Common myeloid progenitor, CD34-positive (primary cell): ENCODE results near the gene SCN11A.

ENCODE experiments used
- CTCF ChIA-PET: fragments of 350-600 bp; sonication (Branson Sonifier 250); formaldehyde crosslinking; loops from one replicate; lab custom pipeline; 2021; ENCODE audit warnings: antibody characterized with exemption; lab: Charles Lee
- POLR2A ChIA-PET: fragments of 350-600 bp; sonication (Branson Sonifier 250); formaldehyde crosslinking; loops from one replicate; lab custom pipeline; 2021; ENCODE audit warnings: antibody characterized with exemption; lab: Charles Lee
- DNase-seq, 3 donors: peaks; one replicate each; pipeline versions ENCODE4 v3.0.0 to v3.0.0-alpha.2; 2013
- H3K27ac ChIP-seq, 2 experiments: 1 replicate in 1 of 2; 2 replicates in 1 of 2; pipeline ENCODE4 v1.7.0; 2013; ENCODE audit warnings: inconsistent platforms in 2 of 2, low read length in 2 of 2, mild to moderate bottlenecking in 2 of 2, low read depth in 1 of 2, moderate library complexity in 1 of 2; ENCODE audit not compliant: severe bottlenecking in 2 of 2, insufficient read depth in 1 of 2, poor library complexity in 1 of 2
- H3K27me3 ChIP-seq, 5 experiments: replicated peaks in 2 of 5; 1 replicate in 3 of 5; 2 replicates in 2 of 5; pipeline versions ENCODE4 v1.6.1 to v1.7.0; 2013; ENCODE audit warnings: low read length in 4 of 5, mild to moderate bottlenecking in 2 of 5, moderate library complexity in 2 of 5, inconsistent platforms in 1 of 5; ENCODE audit not compliant: insufficient read depth in 5 of 5, control insufficient read depth in 4 of 5
- H3K36me3 ChIP-seq, 4 experiments: 1 replicate in 2 of 4; 2 replicates in 2 of 4; pipeline versions ENCODE4 v1.6.1 to v1.7.0; 2013; ENCODE audit warnings: low read length in 3 of 4, control low read depth in 1 of 4, mild to moderate bottlenecking in 1 of 4; ENCODE audit not compliant: control insufficient read depth in 4 of 4, insufficient read depth in 4 of 4
- H3K4me1 ChIP-seq, 4 experiments: 1 replicate in 3 of 4; 2 replicates in 1 of 4; pipeline versions ENCODE4 v1.6.1 to v1.7.1; 2013; ENCODE audit warnings: low read length in 3 of 4, mild to moderate bottlenecking in 3 of 4, control low read depth in 1 of 4, inconsistent platforms in 1 of 4, moderate library complexity in 1 of 4; ENCODE audit not compliant: control insufficient read depth in 4 of 4, insufficient read depth in 4 of 4; ENCODE audit errors: control extremely low read depth in 1 of 4
- H3K4me3 ChIP-seq, 7 experiments: 1 replicate in 4 of 7; 2 replicates in 3 of 7; pipeline versions ENCODE4 v1.5.1 to v1.7.0; 2013; ENCODE audit warnings: mild to moderate bottlenecking in 7 of 7, low read length in 6 of 7, moderate library complexity in 6 of 7, inconsistent platforms in 2 of 7, low read depth in 2 of 7, control low read depth in 1 of 7; ENCODE audit not compliant: insufficient read depth in 4 of 7, control insufficient read depth in 1 of 7; ENCODE audit errors: extremely low read depth in 1 of 7
- H3K9me3 ChIP-seq, 5 experiments: 1 replicate in 4 of 5; 2 replicates in 1 of 5; pipeline versions ENCODE4 v1.6.1 to v1.7.1; 2013; ENCODE audit warnings: low read length in 4 of 5, mild to moderate bottlenecking in 2 of 5, inconsistent platforms in 1 of 5, low read depth in 1 of 5, moderate library complexity in 1 of 5; ENCODE audit not compliant: control insufficient read depth in 4 of 5, insufficient read depth in 2 of 5; ENCODE audit errors: control extremely low read depth in 1 of 5
- WGBS: methylation state at CpG from one replicate; pipeline ENCODE4 v1.1.5; 2013; ENCODE audit not compliant: insufficient coverage; 5-methylcytosine and 5-hydroxymethylcytosine counted together

SCN11A gene

DNA sequence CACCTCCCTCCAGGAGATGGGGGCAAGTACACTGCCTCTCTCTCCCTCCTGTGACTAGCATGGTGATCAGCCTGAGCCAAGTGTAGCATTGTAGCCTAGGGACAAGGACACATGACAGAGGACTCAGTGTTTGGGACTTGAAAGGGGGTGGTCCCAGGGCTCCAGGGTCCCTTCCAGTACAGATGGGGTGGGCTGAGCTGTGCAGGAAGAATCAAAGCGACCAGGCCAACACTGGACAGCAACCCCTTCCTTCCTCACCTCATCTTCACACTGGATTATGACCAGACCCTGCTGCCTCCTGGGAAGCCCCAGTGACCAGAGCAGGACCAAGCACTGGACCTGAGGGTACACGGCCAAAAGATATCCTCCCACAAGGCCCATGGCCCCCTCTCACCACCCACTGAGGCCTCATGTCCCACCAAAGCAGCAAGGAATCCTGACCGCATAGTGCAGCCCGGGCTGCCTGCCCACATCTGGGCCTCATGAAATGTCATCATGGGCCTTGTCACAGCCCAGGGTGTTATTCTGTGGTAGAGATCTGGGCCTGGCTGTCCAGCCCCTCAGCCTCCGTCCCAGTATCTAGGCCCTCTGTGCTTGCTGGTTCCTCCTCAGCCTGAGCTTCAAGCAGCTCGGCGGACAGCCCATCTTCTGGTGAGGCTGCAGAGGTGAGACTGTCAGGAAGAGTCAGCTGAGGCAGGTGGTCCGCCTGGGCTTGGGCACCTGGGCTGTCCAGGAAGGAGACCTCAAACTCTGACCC lies 46.1 kb upstream of the SCN11A start:
- ChIA-PET POLR2A (interaction anchor here (0.7 kb wide), 1 partner anchor 10 kb away, joined by 4 read pairs; no protein-coding TSS in a partner anchor), CTCF (interaction anchor here (1.4 to 2.0 kb wide), 2 partner anchors 190 to 194 kb away, joined by 3 to 9 read pairs; no protein-coding TSS in a partner anchor)
- H3K4me1 ChIP-seq, result no peaks in the 10 kb centered on the region
- H3K27ac ChIP-seq, result no peak overlapping the region
- H3K36me3 ChIP-seq, result peaks cover 25 to 84% (median 63%) of the 10 kb centered on the region in 4 experiments
- 100% methylated on average over 5 of the region's 8 CpGs for WGBS
- no peak for DNase-seq
- H3K27me3 ChIP-seq, result no peaks in the 10 kb centered on the region
- no peak overlapping the region for H3K4me3 ChIP-seq
- H3K9me3 ChIP-seq, result no peaks in the 10 kb centered on the region

DNA sequence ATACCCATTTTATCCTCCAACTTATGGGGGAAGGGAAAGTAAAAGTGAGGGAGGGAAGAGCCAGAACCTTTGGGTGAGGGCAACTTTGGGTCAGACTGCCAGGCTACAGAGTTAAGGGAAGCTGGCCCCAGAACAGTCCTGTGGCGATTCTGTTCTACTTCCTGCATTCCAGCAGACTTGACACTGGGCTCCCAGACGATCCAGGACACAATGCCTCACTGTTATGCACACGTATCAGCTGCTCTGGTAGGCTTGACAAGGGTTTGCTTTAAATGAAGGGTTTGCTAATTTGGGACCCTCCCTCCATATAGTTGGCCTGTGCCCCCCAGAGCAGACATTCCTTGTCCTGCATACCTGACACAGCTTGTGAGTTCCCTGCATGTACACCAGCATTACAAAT lies 45.0 kb upstream of the SCN11A start:
- ChIA-PET POLR2A (interaction anchor here (0.7 kb wide), 1 partner anchor 8 kb away, joined by 4 read pairs; no protein-coding TSS in a partner anchor), CTCF (interaction anchor here (0.9 to 2.0 kb wide), 4 partner anchors 8 to 195 kb away, joined by 3 to 9 read pairs (median 4); no protein-coding TSS in a partner anchor)
- peaks cover 30 to 91% (median 68%) of the 10 kb centered on the region in 4 experiments for H3K36me3 ChIP-seq
- no peak overlapping the region for H3K4me3 ChIP-seq
- H3K27ac ChIP-seq, result no peak overlapping the region
- DNase-seq, result no peak
- no peaks in the 10 kb centered on the region for H3K9me3 ChIP-seq
- no peaks in the 10 kb centered on the region for H3K27me3 ChIP-seq
- no peaks in the 10 kb centered on the region for H3K4me1 ChIP-seq
- 89% methylated on average over 3 of the region's 3 CpGs for WGBS

DNA sequence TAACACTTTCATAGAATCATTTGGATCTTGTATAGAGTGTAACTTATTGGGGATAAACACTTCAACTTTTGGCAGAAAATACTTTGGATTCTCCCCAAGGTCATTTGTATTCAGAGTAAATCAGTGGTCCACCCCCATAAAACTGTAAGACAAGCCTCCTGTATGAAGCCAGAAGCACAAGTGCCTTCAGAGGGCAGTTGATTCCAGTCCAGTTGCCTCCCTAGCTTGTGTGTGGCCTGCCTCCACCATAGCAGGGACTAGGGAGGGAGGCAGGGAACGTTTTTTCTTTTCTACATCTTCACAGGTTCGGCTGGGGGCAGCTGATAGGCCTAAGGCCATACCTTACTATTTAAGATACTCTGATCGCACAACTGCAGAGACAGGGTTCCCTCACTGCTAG lies 44.0 kb upstream of the SCN11A start:
- CTCF ChIA-PET, result interaction anchor here (0.5 to 2.1 kb wide), 5 partner anchors 15 to 192 kb away, joined by 3 to 9 read pairs (median 4); no protein-coding TSS in a partner anchor
- H3K4me3 ChIP-seq, result no peak overlapping the region
- POLR2A ChIA-PET, result no interaction called here
- H3K27me3 ChIP-seq, result no peaks in the 10 kb centered on the region
- H3K9me3 ChIP-seq, result no peaks in the 10 kb centered on the region
- H3K4me1 ChIP-seq, result no peaks in the 10 kb centered on the region
- 90% methylated on average over 3 of the region's 3 CpGs for WGBS
- peaks cover 30 to 99% (median 71%) of the 10 kb centered on the region in 4 experiments for H3K36me3 ChIP-seq
- no peak for DNase-seq
- no peak overlapping the region for H3K27ac ChIP-seq

DNA sequence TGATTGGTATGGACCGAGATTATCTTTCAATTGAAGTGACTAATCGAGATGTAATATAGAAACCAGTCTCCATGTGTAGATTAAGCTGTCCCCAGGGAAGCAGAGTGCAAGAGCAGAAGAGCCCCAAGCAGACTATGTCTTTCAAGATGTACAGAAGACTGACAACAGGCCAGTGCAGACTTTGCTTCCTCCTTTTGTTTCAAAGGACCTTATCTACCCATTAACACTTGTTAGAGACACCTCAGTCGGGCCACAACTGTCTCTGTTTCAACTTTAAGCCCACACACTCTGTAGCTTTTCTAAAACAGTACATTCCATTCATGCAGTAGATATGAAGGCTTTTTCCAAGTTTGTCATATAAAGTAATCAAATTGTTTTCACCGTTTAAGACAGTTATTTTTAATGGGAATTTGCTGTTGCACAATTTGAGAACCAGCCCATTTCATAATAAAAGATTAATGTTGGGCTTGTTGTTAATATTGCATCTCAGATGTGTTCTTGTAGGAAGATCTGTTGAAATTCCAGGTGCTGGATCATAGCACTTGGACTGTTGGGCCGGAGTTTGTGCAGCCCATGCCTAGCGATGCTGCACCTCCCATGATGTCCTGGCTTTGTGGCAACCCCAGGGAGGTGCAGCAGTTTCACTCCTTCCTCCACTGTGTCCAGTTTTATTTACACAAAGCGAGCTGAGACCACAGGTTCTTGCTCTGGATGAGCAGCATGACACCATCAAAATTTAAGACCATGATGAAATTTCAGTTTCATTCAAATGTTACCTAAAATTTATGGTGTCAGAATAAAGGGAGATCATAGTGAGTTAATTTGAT lies 43.3 kb upstream of the SCN11A start:
- Histone ChIP-seq H3K36me3 (peaks cover 30 to 95% (median 67%) of the 10 kb centered on the region in 4 experiments), H3K4me3 (no peak overlapping the region), H3K27ac (no peak overlapping the region), H3K9me3 (no peaks in the 10 kb centered on the region), H3K4me1 (no peaks in the 10 kb centered on the region), H3K27me3 (no peaks in the 10 kb centered on the region)
- ChIA-PET CTCF (interaction anchor here (0.5 to 2.1 kb wide), 5 partner anchors 11 to 193 kb away, joined by 3 to 9 read pairs (median 3); no protein-coding TSS in a partner anchor), POLR2A (no interaction called here)
- WGBS, result 100% methylated on average over 4 of the region's 7 CpGs
- DNase-seq, result peak in 1 of 3 donors; percentile 10

DNA sequence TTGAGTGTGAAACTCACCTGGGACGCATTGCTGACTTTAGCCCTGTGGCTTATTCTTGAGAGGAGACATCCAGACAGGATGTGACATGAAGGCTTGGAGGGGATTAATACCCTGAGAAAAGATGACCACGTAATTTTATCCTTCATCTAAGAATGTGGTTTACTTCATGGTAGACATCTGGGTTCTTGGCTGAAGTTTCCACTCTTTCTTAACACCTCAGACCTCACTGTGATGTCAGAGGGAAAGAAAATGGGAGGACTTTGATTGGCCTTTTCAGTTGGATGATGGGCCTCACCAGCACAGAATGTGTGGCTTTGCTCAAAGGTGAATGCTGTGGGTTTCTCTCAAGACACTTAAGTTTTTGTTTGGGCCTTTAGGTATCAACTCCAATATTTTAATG lies 39.2 kb upstream of the SCN11A start:
- peaks cover 27 to 93% (median 61%) of the 10 kb centered on the region in 4 experiments for H3K36me3 ChIP-seq
- H3K4me3 ChIP-seq, result no peak overlapping the region
- H3K4me1 ChIP-seq, result no peaks in the 10 kb centered on the region
- H3K27ac ChIP-seq, result no peak overlapping the region
- ChIA-PET CTCF (interaction anchor here (1.0 kb wide), 1 partner anchor 17 kb away, joined by 3 read pairs; the partner anchor contains the start of genes GORASP1 and TTC21A), POLR2A (no interaction called here)
- WGBS, result 93% methylated on average over 2 of the region's 2 CpGs
- H3K27me3 ChIP-seq, result no peaks in the 10 kb centered on the region
- peak in 1 of 3 donors; percentile 15 for DNase-seq
- no peaks in the 10 kb centered on the region for H3K9me3 ChIP-seq

DNA sequence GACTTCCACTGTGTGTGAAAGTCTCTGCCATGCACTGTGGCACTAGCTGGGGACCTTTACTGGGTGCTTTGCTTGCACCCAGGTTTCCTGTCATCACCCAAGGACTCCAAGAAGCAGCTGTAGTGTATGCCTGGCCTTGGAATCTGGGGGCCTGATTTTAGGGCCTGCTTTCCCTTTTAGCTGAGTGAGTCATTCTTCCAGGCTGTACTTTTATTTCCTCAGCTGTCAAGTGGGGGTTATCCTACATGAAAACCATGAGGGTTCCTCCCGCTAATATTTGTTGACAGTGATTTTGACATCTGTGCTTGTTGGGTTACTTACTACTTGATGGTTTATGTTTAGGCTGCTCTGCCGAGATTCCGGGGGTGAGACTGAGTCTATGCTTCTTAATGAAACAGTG lies 37.1 kb upstream of the SCN11A start:
- CTCF ChIA-PET, result interaction anchor here (0.6 to 1.8 kb wide), 4 partner anchors 8 to 186 kb away, joined by 3 to 7 read pairs (median 4); no protein-coding TSS in a partner anchor
- Histone ChIP-seq H3K27ac (no peak overlapping the region), H3K36me3 (peaks cover 23 to 87% (median 49%) of the 10 kb centered on the region in 4 experiments), H3K4me3 (no peak overlapping the region), H3K4me1 (no peaks in the 10 kb centered on the region), H3K27me3 (no peaks in the 10 kb centered on the region), H3K9me3 (no peaks in the 10 kb centered on the region)
- POLR2A ChIA-PET, result interaction anchor here (1.1 kb wide), 1 partner anchor 8 kb away, joined by 4 read pairs; no protein-coding TSS in a partner anchor
- no peak for DNase-seq
- WGBS, result 100% methylated on average over 3 of the region's 3 CpGs
